IPS-20b (cell line): ENCODE data around the gene OXLD1.
"Not testable (repeated sequence)": the region's sequence is repeated elsewhere in the genome, so short reads cannot be mapped to it uniquely, and the experiment has no call there.

Experiments used
- H3K27ac ChIP-seq: one replicate; pipeline ENCODE4 v1.5.1; 2013; ENCODE audit warnings: low read length
- H3K27me3 ChIP-seq: 2 replicates; pipeline ENCODE4 v1.6.1; 2013; ENCODE audit warnings: mild to moderate bottlenecking, low read length, inconsistent platforms; ENCODE audit not compliant: insufficient read depth
- H3K36me3 ChIP-seq: 2 replicates; pipeline ENCODE4 v1.6.1; 2013; ENCODE audit warnings: low read depth, mild to moderate bottlenecking, inconsistent platforms, low read length, moderate library complexity; ENCODE audit not compliant: insufficient read depth
- H3K4me1 ChIP-seq: 2 replicates; pipeline ENCODE4 v1.6.1; 2013; ENCODE audit warnings: mild to moderate bottlenecking, control low read depth, inconsistent platforms, low read length, moderate library complexity; ENCODE audit not compliant: insufficient read depth
- H3K4me3 ChIP-seq: 2 replicates; pipeline ENCODE4 v1.5.1; 2013; ENCODE audit warnings: mild to moderate bottlenecking, low read length, inconsistent platforms
- H3K9ac ChIP-seq: 2 replicates; pipeline ENCODE4 v1.6.1; 2013; ENCODE audit warnings: low read depth, mild to moderate bottlenecking, inconsistent platforms, low read length, moderate library complexity
- H3K9me3 ChIP-seq: 2 replicates; pipeline ENCODE4 v1.6.1; 2013; ENCODE audit warnings: mild to moderate bottlenecking, low read depth, low read length, inconsistent platforms; ENCODE audit not compliant: insufficient read depth

OXLD1 gene

DNA sequence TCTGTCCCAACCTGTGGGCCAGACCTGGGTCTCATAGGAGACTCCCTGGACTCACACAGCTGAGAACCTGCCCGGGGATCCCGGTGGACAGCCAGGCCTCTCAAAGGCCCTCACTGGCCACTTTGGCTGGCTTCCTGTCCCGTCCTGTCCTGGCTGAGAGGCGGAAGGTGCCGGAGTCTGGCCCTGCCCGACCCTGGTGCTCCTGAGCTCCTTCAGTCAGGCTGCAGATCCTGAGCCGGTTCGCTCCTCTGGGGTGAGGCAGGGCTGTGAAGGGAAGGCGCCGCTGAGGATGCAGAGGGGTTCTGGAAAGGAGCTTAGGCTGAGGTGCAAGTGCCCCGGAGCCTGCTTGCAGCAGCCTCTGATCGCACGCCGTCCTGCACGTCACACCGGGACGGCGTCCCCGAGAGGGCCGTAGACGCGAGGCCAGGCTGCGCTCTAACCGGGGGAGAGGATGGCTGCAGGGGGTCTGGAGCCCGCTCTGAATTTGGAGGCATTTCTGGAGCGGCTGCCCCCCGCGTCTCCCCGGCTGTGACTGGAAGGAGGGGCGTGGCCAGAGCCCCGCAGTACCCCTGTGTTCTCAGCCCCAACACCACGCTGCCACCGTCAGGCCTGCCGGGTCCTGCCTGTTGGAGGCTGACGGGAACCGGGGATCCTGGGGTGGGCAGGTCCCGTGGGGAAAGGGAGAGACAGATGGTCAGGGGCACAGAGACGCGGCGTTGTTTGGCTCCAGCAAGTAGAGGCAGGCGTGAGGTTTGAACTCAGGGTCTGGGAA, 21.6 kb upstream of the OXLD1 start:
- no peak overlapping the region for H3K27ac ChIP-seq
- H3K27me3 ChIP-seq, result no peaks in the 10 kb centered on the region
- H3K4me1 ChIP-seq, result peaks cover 8% of the 10 kb centered on the region
- no peak overlapping the region for H3K4me3 ChIP-seq
- peaks cover 70% of the 10 kb centered on the region for H3K36me3 ChIP-seq
- H3K9ac ChIP-seq, result no peak overlapping the region
- H3K9me3 ChIP-seq, result no peaks in the 10 kb centered on the region

DNA sequence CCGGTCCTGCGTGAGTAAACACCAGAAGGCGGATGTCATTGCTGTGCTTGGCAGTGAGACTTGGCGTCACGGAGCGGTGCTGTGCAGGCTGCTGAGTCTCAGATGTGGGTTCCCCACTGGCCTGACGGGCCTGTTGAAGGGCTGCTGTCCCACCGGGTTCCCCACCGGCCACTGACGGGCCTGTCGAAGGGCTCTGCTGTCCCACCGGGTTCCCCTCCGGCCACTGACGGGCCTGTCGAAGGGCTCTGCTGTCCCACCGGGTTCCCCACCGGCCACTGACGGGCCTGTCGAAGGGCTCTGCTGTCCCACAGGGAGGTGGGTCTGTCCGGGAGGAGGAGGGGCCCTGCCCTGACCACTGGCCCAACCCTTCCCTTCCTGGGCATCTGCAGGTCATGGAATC, 20.2 kb upstream of the OXLD1 start:
- Histone ChIP-seq H3K9me3 (no peaks in the 10 kb centered on the region), H3K4me3 (no peak overlapping the region), H3K36me3 (peaks cover 58% of the 10 kb centered on the region), H3K27me3 (no peaks in the 10 kb centered on the region), H3K27ac (no peak overlapping the region), H3K9ac (no peak overlapping the region), H3K4me1 (peaks cover 8% of the 10 kb centered on the region)

DNA sequence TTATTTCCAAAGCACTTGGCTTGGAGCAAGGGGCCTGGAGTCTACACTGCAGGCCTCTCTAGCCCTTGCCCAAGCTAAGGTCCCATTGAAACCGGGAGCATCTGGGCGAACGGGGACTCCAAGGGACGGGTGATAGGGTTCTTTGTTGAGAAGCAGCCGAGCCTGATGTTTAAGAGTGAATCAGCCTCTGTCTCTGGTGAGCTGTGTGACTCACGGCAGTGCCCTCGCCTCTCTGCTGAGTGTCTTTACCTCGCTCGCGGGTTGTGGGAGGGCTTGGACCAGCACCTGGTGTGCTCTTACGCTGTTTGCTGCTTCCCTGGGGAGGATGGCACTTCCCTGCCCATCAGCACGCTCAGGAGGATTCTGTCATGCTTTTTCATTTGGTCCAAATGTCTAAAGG, 18.7 kb upstream of the OXLD1 start:
- Histone ChIP-seq H3K4me3 (peak overlapping the region; percentile 93; the same call in 1 of the 2 replicates), H3K9ac (peak overlapping the region; percentile 89; the same call in 1 of the 2 replicates), H3K27ac (no peak overlapping the region), H3K4me1 (peaks cover 8% of the 10 kb centered on the region), H3K27me3 (no peaks in the 10 kb centered on the region), H3K36me3 (peaks cover 43% of the 10 kb centered on the region), H3K9me3 (no peaks in the 10 kb centered on the region)

DNA sequence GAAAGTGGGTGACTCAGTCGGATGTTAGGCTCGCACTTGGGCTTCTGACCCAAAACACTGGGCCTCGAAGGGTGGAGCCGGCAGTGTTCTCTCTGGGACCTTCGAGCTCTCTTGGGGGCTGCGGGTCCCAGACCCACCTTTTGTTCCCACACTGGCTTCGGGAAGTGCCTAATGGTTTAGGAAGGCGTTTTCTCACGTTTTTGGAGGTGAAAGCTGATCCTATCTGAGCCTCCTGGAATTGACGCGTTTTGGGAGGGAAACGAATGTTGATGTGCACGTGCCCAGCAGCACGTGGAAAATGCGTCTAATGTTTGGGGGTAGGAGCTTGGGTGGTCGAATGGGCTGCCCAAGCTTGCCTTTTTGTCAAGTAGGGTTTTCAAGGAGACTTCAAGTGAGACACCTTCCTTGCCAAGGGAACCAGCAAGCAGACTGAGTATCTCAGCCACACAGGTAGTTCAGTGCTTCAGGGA, 18.1 kb upstream of the OXLD1 start:
- Histone ChIP-seq H3K27ac (no peak overlapping the region), H3K9ac (peak overlapping the region; percentile 89), H3K4me3 (peak overlapping the region; percentile 93), H3K36me3 (peaks cover 37% of the 10 kb centered on the region), H3K9me3 (no peaks in the 10 kb centered on the region), H3K4me1 (peaks cover 8% of the 10 kb centered on the region), H3K27me3 (no peaks in the 10 kb centered on the region)

DNA sequence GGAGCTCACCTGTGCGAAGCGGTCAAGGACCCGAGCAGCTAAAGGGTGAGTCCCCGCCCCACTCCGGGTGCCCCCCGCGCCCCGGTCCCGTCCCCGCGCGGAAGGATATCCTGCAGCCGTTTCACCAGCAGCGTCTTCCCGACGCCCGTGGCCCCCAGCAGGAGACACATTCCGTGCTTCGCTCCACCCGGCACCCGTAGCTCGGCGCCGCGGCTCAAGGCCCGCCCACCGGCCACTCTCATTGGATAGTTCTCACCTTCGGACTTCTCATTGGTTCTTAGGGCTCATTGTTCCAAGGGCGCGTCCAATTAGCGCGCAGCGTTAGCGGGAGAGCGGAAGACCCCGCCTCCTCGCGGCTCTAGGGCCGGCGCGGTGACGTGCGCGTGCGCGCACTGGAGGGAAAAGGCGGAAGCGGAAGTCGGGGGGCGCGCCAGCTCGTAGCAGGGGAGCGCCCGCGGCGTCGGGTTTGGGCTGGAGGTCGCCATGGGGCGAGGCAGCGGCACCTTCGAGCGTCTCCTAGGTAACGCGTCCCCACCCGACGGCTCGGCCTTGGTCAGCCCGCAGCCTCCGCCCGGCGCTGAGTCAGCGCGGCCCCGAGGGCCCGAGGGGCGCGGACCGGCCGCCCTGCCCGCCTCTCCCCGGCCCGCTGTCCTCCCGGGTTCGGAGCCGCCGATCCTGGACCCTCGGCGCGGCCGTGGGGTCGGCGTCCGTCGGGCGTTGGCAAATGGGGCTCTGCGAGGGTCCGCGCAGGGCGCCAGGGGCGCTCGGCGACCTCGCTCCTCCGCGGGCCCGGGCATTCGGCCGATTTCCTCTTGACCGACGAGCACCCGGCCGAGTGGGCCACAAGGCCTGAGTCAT, 17.4 kb upstream of the OXLD1 start, which contains the start of the genes ARL16 and HGS:
Gene ARL16 (minus strand): TSS at position 214 of the 858 bp plus-strand sequence. CDS start 44 bp downstream, at position 170.
Gene HGS (plus strand): TSS at position 428 of the 858 bp plus-strand sequence. CDS start 56 bp downstream, at position 484.
- no peaks in the 10 kb centered on the region for H3K27me3 ChIP-seq
- H3K36me3 ChIP-seq, result peaks cover 31% of the 10 kb centered on the region
- peak within 1 kb of the TSS; percentile 93 for H3K4me3 ChIP-seq
- H3K27ac ChIP-seq, result no peak within 1 kb of the TSS
- H3K9me3 ChIP-seq, result no peaks in the 10 kb centered on the region
- peak within 1 kb of the TSS; percentile 92 for H3K9ac ChIP-seq
- H3K4me1 ChIP-seq, result peaks cover 8% of the 10 kb centered on the region

DNA sequence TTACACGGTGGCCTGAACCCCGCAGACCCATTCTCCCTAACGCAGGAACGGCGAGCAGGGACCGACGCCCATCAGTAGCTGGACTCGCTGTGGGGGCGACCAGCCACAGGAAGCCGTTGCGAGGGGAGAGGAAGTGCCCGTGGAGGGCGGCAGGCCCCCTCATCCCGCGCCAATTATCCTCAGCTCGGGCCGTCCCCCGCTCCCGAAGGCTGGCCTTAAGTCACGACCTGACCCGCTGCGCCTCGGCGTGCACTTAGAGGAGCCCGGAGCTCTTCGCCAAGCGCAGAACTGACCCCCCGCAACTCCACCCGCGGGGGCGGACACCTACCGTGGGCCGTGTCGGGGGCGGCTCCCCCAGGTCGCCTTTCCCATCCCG, 16.8 kb upstream of the OXLD1 start:
- peaks cover 26% of the 10 kb centered on the region for H3K36me3 ChIP-seq
- peak overlapping the region; percentile 93 for H3K4me3 ChIP-seq
- H3K9ac ChIP-seq, result peak overlapping the region; percentile 92; the same call in 1 of the 2 replicates
- no peak overlapping the region for H3K27ac ChIP-seq
- H3K27me3 ChIP-seq, result no peaks in the 10 kb centered on the region
- peaks cover 8% of the 10 kb centered on the region for H3K4me1 ChIP-seq
- H3K9me3 ChIP-seq, result no peaks in the 10 kb centered on the region

DNA sequence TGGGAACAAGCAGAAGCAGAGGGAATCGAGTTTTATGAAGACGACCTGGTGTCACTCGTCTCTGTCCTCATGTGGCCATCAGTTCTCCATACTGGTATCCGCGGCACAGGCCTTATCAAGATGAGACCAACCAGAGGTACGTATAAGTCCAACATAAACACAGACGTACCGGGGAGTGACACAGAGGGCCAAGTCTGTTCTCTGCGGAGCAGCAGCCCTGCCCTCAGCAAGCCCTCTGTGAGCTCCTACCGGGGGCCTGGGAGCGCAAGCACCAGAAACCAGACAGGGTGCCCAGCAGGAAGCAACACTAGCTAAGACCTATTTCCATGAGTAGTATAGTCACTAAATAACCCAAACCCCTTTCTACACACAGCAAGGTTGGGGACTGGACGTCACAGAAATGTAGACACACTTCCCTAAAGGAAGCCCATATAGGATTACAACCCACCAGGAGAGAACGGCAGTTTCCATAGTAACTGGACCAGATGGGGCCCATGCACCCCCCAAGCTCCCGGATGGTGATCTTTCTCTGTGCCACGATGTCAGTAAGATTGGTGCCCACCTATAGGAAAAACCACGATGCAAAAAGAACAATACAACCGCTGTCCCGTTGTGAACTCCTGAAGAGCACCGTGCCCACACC, 16.3 kb upstream of the OXLD1 start:
- Histone ChIP-seq H3K27ac (no peak overlapping the region), H3K9ac (peak overlapping the region; percentile 92; the same call in 1 of the 2 replicates), H3K9me3 (no peaks in the 10 kb centered on the region), H3K4me3 (peak overlapping the region; percentile 93), H3K36me3 (peaks cover 24% of the 10 kb centered on the region), H3K4me1 (peaks cover 8% of the 10 kb centered on the region), H3K27me3 (no peaks in the 10 kb centered on the region)

DNA sequence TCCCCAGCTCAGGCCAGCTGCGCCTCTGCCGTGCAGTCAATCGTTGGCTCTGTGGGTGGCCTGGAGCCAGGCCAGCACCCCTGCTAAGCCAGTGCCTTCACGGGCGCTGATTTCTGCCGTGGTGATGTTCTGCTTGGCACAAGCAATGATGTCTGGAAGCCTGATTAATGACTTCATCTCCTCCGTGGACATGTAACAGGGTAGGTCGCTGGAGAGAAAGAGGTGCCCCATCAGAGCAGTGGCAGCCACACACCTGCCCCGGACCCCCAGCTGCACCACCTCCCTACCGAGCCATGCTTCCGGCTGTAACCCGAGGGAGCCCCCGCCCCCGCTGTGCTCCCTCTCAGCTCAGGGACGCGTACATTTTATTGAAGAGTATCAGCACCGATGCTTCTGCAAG, 15.3 kb upstream of the OXLD1 start:
- no peak overlapping the region for H3K4me3 ChIP-seq

DNA sequence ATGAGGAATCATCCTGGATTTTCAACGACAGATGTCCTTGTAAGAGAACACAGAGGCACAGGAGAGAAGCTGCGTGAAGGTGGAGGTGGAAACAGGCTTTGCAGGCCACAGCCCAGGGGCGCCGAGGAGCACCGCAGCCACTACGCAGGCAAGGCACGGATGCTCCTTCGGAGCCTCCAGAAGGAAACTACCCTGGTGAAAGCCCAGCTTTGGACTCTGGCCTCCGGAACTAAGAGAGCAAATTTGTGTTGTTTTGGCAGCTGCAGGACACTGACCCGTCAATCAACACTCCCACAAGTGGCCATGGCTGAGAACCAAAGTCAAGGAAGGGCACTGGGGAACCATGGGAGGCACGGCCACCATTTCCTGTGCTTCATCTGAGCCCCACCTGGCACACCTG, 13.7 kb upstream of the OXLD1 start:
- H3K9me3 ChIP-seq, result no peaks in the 10 kb centered on the region
- no peak overlapping the region for H3K4me3 ChIP-seq
- peaks cover 4% of the 10 kb centered on the region; the same call in 1 of the 2 replicates for H3K36me3 ChIP-seq
- no peaks in the 10 kb centered on the region for H3K27me3 ChIP-seq
- peaks cover 8% of the 10 kb centered on the region for H3K4me1 ChIP-seq
- H3K9ac ChIP-seq, result no peak overlapping the region
- no peak overlapping the region for H3K27ac ChIP-seq

More for the DNA sequence above, 15.3 kb upstream of the OXLD1 start:
- H3K27me3 ChIP-seq, result no peaks in the 10 kb centered on the region
- no peak overlapping the region for H3K27ac ChIP-seq
- H3K9ac ChIP-seq, result no peak overlapping the region
- H3K36me3 ChIP-seq, result peaks cover 14% of the 10 kb centered on the region
- H3K9me3 ChIP-seq, result no peaks in the 10 kb centered on the region
- peaks cover 8% of the 10 kb centered on the region for H3K4me1 ChIP-seq

DNA sequence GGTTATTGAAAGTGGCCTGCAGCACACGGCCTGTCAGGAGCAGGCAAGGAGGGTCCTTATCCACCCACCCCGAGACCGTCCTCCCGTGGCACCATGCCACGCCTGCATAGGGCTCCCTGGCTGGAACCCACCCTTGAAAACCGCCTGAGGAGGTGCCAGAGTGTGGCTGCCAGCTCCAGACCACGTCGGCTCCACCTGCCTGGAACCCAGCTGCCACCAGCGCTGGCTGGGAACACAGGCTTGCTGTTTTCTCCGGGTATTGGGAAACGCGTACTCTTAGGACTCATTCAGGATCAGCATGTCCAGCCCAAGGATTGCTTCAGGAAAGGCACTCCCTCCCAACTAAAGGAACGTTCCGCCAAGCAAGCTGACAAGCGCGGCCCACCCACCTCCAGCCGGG, 10.5 kb upstream of the OXLD1 start:
- Histone ChIP-seq H3K27ac (no peak overlapping the region), H3K4me1 (no peaks in the 10 kb centered on the region), H3K36me3 (peaks cover 32% of the 10 kb centered on the region), H3K27me3 (no peaks in the 10 kb centered on the region), H3K9ac (no peak overlapping the region), H3K9me3 (no peaks in the 10 kb centered on the region), H3K4me3 (no peak overlapping the region)

DNA sequence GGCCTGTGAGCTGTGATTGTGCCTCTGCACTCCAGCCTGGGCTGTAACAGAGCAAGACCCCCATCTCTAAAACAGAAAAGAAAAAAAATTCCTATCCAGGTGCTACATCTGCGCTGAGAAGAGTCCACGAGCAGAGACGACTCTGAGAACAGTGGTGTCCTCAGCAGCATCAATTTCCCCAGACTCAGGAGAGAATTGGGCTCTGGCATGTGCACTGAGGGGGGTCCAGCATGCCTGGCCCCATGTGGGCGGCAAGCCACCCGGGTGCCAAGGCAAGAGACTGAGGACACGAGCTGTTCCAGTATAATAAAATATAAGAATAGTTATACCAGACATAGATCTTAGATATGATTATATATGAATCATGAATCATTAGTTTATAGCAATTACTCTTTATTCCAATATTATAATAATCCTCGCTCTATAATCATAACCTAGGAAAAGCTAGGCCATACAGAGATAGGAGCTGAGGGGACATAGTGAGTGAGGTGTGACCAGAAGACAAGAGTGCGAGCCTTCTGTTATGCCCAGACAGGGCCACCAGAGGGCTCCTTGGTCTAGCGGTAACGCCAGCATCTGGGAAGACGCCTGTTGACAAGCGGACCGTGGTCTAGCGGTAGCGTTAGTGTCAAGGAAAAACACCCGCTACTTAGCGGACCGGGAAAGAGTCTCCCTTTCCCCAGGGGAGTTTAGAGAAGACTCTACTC, 9.3 kb upstream of the OXLD1 start:
- H3K4me3 ChIP-seq, H3K27ac ChIP-seq, H3K9me3 ChIP-seq, H3K27me3 ChIP-seq, H3K4me1 ChIP-seq, H3K9ac ChIP-seq: not testable (repeated sequence)
- H3K36me3 ChIP-seq, result peaks cover 44% of the 10 kb centered on the region
